ENCODE results near the gene CTNND2.

CTNND2 gene

GRCh38 chr5:11214864-11215644 is 689.2 kb downstream of the CTNND2 start:
- TF ChIP-seq CTCF (IDR thresholded peaks at IDR 0.05; ENCODE audit: insufficient read depth, low read length, poor library complexity, severe bottlenecking) = no peak
- DNase-seq (ENCODE audit: extremely low read depth, insufficient read length) = no peak
- H3K27me3 ChIP-seq (replicated peaks; ENCODE audit: control insufficient read depth, insufficient read depth, low read length) = no peaks in the 10 kb centered on the region
- no peaks in the 10 kb centered on the region for H3K36me3 ChIP-seq (ENCODE audit: control insufficient read depth, insufficient read depth, low read length)
- H3K4me3 ChIP-seq (replicated peaks; ENCODE audit: low read depth, low read length) = no peak overlapping the region

GRCh38 chr5:11212706-11213105 is 691.5 kb downstream of the CTNND2 start:
- no peak for DNase-seq (ENCODE audit: extremely low read depth, insufficient read length)
- Histone ChIP-seq H3K27me3 (replicated peaks; ENCODE audit: control insufficient read depth, insufficient read depth, low read length) (no peaks in the 10 kb centered on the region), H3K36me3 (ENCODE audit: control insufficient read depth, insufficient read depth, low read length) (no peaks in the 10 kb centered on the region), H3K4me3 (replicated peaks; ENCODE audit: low read depth, low read length) (no peak overlapping the region)
- TF ChIP-seq CTCF (IDR thresholded peaks at IDR 0.05; ENCODE audit: insufficient read depth, low read length, poor library complexity, severe bottlenecking) = no peak

GRCh38 chr5:11197726-11198125 is 706.5 kb downstream of the CTNND2 start:
- Histone ChIP-seq H3K36me3 (ENCODE audit: control insufficient read depth, insufficient read depth, low read length) (no peaks in the 10 kb centered on the region), H3K27me3 (replicated peaks; ENCODE audit: control insufficient read depth, insufficient read depth, low read length) (no peaks in the 10 kb centered on the region), H3K4me3 (replicated peaks; ENCODE audit: low read depth, low read length) (no peak overlapping the region)
- TF ChIP-seq CTCF (IDR thresholded peaks at IDR 0.05; ENCODE audit: insufficient read depth, low read length, poor library complexity, severe bottlenecking) = no peak
- no peak for DNase-seq (ENCODE audit: extremely low read depth, insufficient read length)

- no peak for DNase-seq (ENCODE audit: extremely low read depth, insufficient read length)
- TF ChIP-seq CTCF (IDR thresholded peaks at IDR 0.05; ENCODE audit: insufficient read depth, low read length, poor library complexity, severe bottlenecking) = no peak
- H3K36me3 ChIP-seq (ENCODE audit: control insufficient read depth, insufficient read depth, low read length) = no peaks in the 10 kb centered on the region
- no peak overlapping the region for H3K4me3 ChIP-seq (replicated peaks; ENCODE audit: low read depth, low read length)
- H3K27me3 ChIP-seq (replicated peaks; ENCODE audit: control insufficient read depth, insufficient read depth, low read length) = no peaks in the 10 kb centered on the region
Measured at GRCh38 chr5:11191673-11192072, 712.6 kb downstream of the CTNND2 start.

- no peak for DNase-seq (ENCODE audit: extremely low read depth, insufficient read length)
- peak; percentile 52 for TF ChIP-seq CTCF (IDR thresholded peaks at IDR 0.05; ENCODE audit: insufficient read depth, low read length, poor library complexity, severe bottlenecking)
Measured at GRCh38 chr5:11182441-11183080, 721.7 kb downstream of the CTNND2 start.

More at GRCh38 chr5:11182441-11183080, 721.7 kb downstream of the CTNND2 start:
- Histone ChIP-seq H3K36me3 (ENCODE audit: control insufficient read depth, insufficient read depth, low read length) (no peaks in the 10 kb centered on the region), H3K4me3 (replicated peaks; ENCODE audit: low read depth, low read length) (no peak overlapping the region), H3K27me3 (replicated peaks; ENCODE audit: control insufficient read depth, insufficient read depth, low read length) (no peaks in the 10 kb centered on the region)
